OCI-LY1 (cell line): ENCODE results near the gene TBP.
"Not testable (repeated sequence)": the region's sequence is repeated elsewhere in the genome, so short reads cannot be mapped to it uniquely, and the experiment has no call there.

ENCODE experiments used
- H2AFZ ChIP-seq: fragments of 200-600 bp; sonication (generic), shearing (Covaris generic); 2 replicates; pipeline ENCODE4 v1.6.0; 2014; ENCODE audit warnings: antibody characterized with exemption, mild to moderate bottlenecking, low read length
- H3F3A ChIP-seq: fragments of 200-600 bp; sonication (generic), shearing (Covaris generic); 2 replicates; pipeline ENCODE4 v1.6.0; 2014; ENCODE audit warnings: mild to moderate bottlenecking, antibody characterized with exemption, low read length, moderate library complexity; ENCODE audit not compliant: insufficient read depth
- H3K27ac ChIP-seq: fragments of 200-600 bp; sonication (generic); 2 replicates; pipeline ENCODE4 v1.5.1; 2014; ENCODE audit warnings: low read length, mixed run types, mild to moderate bottlenecking, low read depth; ENCODE audit not compliant: poor library complexity, severe bottlenecking
- H3K27me3 ChIP-seq: fragments of 200-600 bp; sonication (generic); 2 replicates; pipeline ENCODE4 v1.6.0; 2014; ENCODE audit warnings: antibody characterized with exemption, mild to moderate bottlenecking, low read length, moderate library complexity; ENCODE audit not compliant: insufficient read depth
- H3K36me3 ChIP-seq: fragments of 200-600 bp; sonication (generic); 2 replicates; pipeline ENCODE4 v1.6.1; 2014; ENCODE audit warnings: mild to moderate bottlenecking, antibody characterized with exemption, low read length, moderate library complexity, mixed read lengths; ENCODE audit not compliant: insufficient read depth
- H3K4me1 ChIP-seq: fragments of 200-600 bp; sonication (generic); 2 replicates; pipeline ENCODE4 v1.5.1; 2014; ENCODE audit warnings: mild to moderate bottlenecking, low read length, moderate library complexity; ENCODE audit not compliant: insufficient read depth, severe bottlenecking
- H3K4me2 ChIP-seq: fragments of 200-600 bp; sonication (generic), shearing (Covaris generic); 2 replicates; pipeline ENCODE4 v1.6.1; 2014; ENCODE audit warnings: low read length
- H3K4me3 ChIP-seq: fragments of 200-600 bp; sonication (generic); 2 replicates; pipeline ENCODE4 v1.5.1; 2014; ENCODE audit warnings: low read length, low read depth, mild to moderate bottlenecking, mixed read lengths; ENCODE audit not compliant: poor library complexity, severe bottlenecking
- H3K79me2 ChIP-seq: fragments of 200-600 bp; shearing (Covaris generic); 2 replicates; pipeline ENCODE4 v1.6.1; 2016; ENCODE audit warnings: mixed run types, low read length, mixed read lengths; ENCODE audit not compliant: insufficient read depth
- H3K9ac ChIP-seq: fragments of 200-600 bp; sonication (generic), shearing (Covaris generic); 2 replicates; pipeline ENCODE4 v1.6.1; 2014; ENCODE audit warnings: mild to moderate bottlenecking, low read length, mixed read lengths
- H3K9me2 ChIP-seq: fragments of 200-600 bp; sonication (generic), shearing (Covaris generic); 2 replicates; pipeline ENCODE4 v1.6.1; 2014; ENCODE audit warnings: low read depth, mild to moderate bottlenecking, low read length, mixed read lengths
- H3K9me3 ChIP-seq: fragments of 200-600 bp; shearing (Covaris generic); 2 replicates; pipeline ENCODE4 v1.6.1; 2014; ENCODE audit warnings: low read length, mixed read lengths
- H4K20me1 ChIP-seq: fragments of 200-600 bp; sonication (generic), shearing (Covaris generic); 2 replicates; pipeline ENCODE4 v1.6.0; 2016; ENCODE audit warnings: mild to moderate bottlenecking, low read length; ENCODE audit not compliant: insufficient read depth
- EZH2 ChIP-seq: fragments of 200-600 bp; sonication (generic), shearing (Covaris generic); IDR thresholded peaks from 2 replicates; pipeline ENCODE4 v1.8.0; 2017; ENCODE audit warnings: borderline replicate concordance, mixed run types, mild to moderate bottlenecking, antibody characterized with exemption, low read length, moderate library complexity, mixed read lengths
- TF ChIP-seq, protein P1 (sequence below): fragments of 200-600 bp; sonication (generic), shearing (Covaris generic); IDR thresholded peaks from 2 replicates; pipeline ENCODE4 v1.5.1; 2017; ENCODE audit warnings: mild to moderate bottlenecking, antibody characterized with exemption, low read length, moderate library complexity, mixed read lengths

The TBP gene

GRCh38 chr6:170523256-170524171, 30.7 kb upstream of the TBP start:
- Histone ChIP-seq H3F3A (no peaks in the 10 kb centered on the region), H3K4me3 (no peak overlapping the region), H3K4me1 (no peaks in the 10 kb centered on the region), H3K27me3 (0 out of 2 replicates have a peak, but pooled peaks cover 3% of the 10 kb centered on the region), H4K20me1 (no peaks in the 10 kb centered on the region), H3K27ac (no peak overlapping the region), H3K9ac (no peak overlapping the region), H3K4me2 (no peak overlapping the region), H3K79me2 (no peaks in the 10 kb centered on the region), H3K9me3 (no peaks in the 10 kb centered on the region), H3K9me2 (no peaks in the 10 kb centered on the region), H2AFZ (no peak overlapping the region), H3K36me3 (no peaks in the 10 kb centered on the region)
- TF ChIP-seq, protein P1, sequence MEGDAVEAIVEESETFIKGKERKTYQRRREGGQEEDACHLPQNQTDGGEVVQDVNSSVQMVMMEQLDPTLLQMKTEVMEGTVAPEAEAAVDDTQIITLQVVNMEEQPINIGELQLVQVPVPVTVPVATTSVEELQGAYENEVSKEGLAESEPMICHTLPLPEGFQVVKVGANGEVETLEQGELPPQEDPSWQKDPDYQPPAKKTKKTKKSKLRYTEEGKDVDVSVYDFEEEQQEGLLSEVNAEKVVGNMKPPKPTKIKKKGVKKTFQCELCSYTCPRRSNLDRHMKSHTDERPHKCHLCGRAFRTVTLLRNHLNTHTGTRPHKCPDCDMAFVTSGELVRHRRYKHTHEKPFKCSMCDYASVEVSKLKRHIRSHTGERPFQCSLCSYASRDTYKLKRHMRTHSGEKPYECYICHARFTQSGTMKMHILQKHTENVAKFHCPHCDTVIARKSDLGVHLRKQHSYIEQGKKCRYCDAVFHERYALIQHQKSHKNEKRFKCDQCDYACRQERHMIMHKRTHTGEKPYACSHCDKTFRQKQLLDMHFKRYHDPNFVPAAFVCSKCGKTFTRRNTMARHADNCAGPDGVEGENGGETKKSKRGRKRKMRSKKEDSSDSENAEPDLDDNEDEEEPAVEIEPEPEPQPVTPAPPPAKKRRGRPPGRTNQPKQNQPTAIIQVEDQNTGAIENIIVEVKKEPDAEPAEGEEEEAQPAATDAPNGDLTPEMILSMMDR, result no peak
- TF ChIP-seq EZH2, result no peak

DNA sequence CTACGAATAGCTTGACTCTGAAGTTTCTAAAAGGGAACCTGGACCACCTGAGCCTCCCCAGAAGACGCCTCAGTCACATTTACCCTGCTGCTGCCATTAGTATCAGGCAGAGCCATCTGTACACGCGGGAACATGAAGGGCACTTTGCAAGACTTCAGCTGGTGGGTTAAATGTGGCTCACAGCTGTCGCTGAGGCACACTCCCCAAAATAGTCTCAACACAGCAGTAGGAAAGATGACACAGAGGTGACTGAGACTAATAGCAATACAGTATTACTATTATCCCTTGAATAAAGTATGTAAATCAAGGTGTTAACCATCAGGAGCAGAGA, 30.0 kb upstream of the TBP start:
- Histone ChIP-seq H3K27ac (no peak overlapping the region), H3K9me3 (no peaks in the 10 kb centered on the region), H3K4me2 (no peak overlapping the region), H3K9me2 (no peaks in the 10 kb centered on the region), H3K4me1 (no peaks in the 10 kb centered on the region), H3F3A (no peaks in the 10 kb centered on the region), H3K9ac (no peak overlapping the region), H3K79me2 (no peaks in the 10 kb centered on the region), H4K20me1 (no peaks in the 10 kb centered on the region), H3K4me3 (no peak overlapping the region), H3K36me3 (no peaks in the 10 kb centered on the region), H3K27me3 (0 out of 2 replicates have a peak, but pooled peaks cover under 1% of the 10 kb centered on the region), H2AFZ (no peak overlapping the region)
- TF ChIP-seq, protein P1, result no peak
- TF ChIP-seq EZH2, result no peak

DNA sequence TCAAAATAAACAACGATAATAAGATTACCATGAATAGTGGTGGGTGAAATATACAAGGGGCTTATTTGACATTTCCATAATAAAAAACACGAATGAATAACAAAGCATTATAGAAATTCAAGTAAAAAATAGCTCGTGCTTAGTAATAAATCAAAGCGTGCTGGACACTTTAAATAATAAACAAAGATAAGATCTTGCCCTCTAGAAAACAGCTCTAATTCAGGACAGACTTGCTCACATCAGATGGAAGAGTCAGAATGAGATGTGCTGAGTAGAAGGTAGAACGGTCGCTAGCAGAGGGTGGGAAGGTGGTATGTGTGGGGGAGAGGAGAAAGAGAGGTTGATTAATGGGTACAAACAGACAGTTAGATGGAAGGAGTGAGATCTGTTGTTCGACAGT, 28.4 kb upstream of the TBP start:
- Histone ChIP-seq H3K4me2 (no peak overlapping the region), H3K36me3 (no peaks in the 10 kb centered on the region), H3F3A (no peaks in the 10 kb centered on the region), H3K79me2 (no peaks in the 10 kb centered on the region), H3K4me1 (no peaks in the 10 kb centered on the region), H3K9ac (no peak overlapping the region), H2AFZ (no peak overlapping the region), H3K9me3 (no peaks in the 10 kb centered on the region), H3K9me2 (no peaks in the 10 kb centered on the region), H3K27ac (no peak overlapping the region), H3K27me3 (no peaks in the 10 kb centered on the region), H3K4me3 (no peak overlapping the region), H4K20me1 (no peaks in the 10 kb centered on the region)
- TF ChIP-seq, protein P1, result no peak
- no peak for TF ChIP-seq EZH2

DNA sequence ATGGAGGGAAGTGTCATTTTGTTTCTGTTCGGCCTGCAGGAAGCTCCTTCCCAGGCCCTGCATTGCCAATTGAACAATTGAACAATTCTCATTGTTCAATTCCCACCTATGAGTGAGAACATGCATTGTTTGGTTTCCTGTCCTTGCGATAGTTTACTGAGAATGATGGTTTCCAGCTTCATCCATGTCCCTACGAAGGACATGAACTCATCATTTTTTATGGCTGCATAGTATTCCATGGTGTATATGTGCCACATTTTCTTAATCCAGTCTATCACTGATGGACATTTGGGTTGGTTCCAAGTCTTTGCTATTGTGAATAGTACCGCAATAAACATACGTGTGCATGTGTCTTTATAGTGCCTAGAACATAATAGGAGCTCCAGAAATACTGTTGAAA, 26.2 kb upstream of the TBP start:
- not testable (repeated sequence) for H2AFZ ChIP-seq, H3K27ac ChIP-seq, H3K9ac ChIP-seq, H3F3A ChIP-seq, H3K36me3 ChIP-seq, H3K9me3 ChIP-seq, H3K4me2 ChIP-seq, H3K9me2 ChIP-seq, H3K4me1 ChIP-seq, H3K27me3 ChIP-seq, H3K4me3 ChIP-seq, H3K79me2 ChIP-seq, H4K20me1 ChIP-seq
